ENCODE data around the gene SLC2A13. TPM values are rescaled to one million over a fixed set of nuclear protein-coding genes. Genes with fewer than 3 reads are reported as not detected.

Gene SLC2A13
- 11.0 and 12.9 TPM in 2 replicates for total RNA-seq

- peak; percentile 15 for DNase-seq (ENCODE audit: low read depth)
These were observed at the start of gene SLC2A13 for GRCh38 chr12:40105515-40106201. Gene SLC2A13 (minus strand): TSS chr12:40106081. CDS start chr12:40105808, 273 bp downstream.

- DNase-seq (ENCODE audit: low read depth) = no peak
These were observed 48.5 kb upstream of the SLC2A13 start for GRCh38 chr12:40154381-40154780.

GRCh38 chr12:40153432-40153831 lies 47.6 kb upstream of the SLC2A13 start:
- peak; percentile 40 for DNase-seq (ENCODE audit: low read depth)

- DNase-seq (ENCODE audit: low read depth) = peak; percentile 45
These were observed 47.0 kb upstream of the SLC2A13 start for GRCh38 chr12:40152783-40153383.

- no peak for DNase-seq (ENCODE audit: low read depth)
These were observed 43.9 kb upstream of the SLC2A13 start for GRCh38 chr12:40149673-40150260.

GRCh38 chr12:40146800-40147797 lies 41.2 kb upstream of the SLC2A13 start:
- no peak for DNase-seq (ENCODE audit: low read depth)

GRCh38 chr12:40145896-40146295 lies 40.0 kb upstream of the SLC2A13 start:
- no peak for DNase-seq (ENCODE audit: low read depth)

- no peak for DNase-seq (ENCODE audit: low read depth)
These were observed 38.1 kb upstream of the SLC2A13 start for GRCh38 chr12:40144023-40144422.

GRCh38 chr12:40142001-40142744 lies 36.3 kb upstream of the SLC2A13 start:
- peak; percentile 70 for DNase-seq (ENCODE audit: low read depth)

GRCh38 chr12:40138526-40138925 lies 32.6 kb upstream of the SLC2A13 start:
- no peak for DNase-seq (ENCODE audit: low read depth)

- no peak for DNase-seq (ENCODE audit: low read depth)
These were observed 31.4 kb upstream of the SLC2A13 start for GRCh38 chr12:40137252-40137651.

- no peak for DNase-seq (ENCODE audit: low read depth)
These were observed 21.5 kb upstream of the SLC2A13 start for GRCh38 chr12:40127408-40127807.

GRCh38 chr12:40123496-40123895 lies 17.6 kb upstream of the SLC2A13 start:
- DNase-seq (ENCODE audit: low read depth) = no peak

- no peak for DNase-seq (ENCODE audit: low read depth)
These were observed 17.0 kb upstream of the SLC2A13 start for GRCh38 chr12:40122842-40123241.

- no peak for DNase-seq (ENCODE audit: low read depth)
These were observed 11.9 kb upstream of the SLC2A13 start for GRCh38 chr12:40117818-40118217.

- no peak for DNase-seq (ENCODE audit: low read depth)
These were observed 4.7 kb upstream of the SLC2A13 start for GRCh38 chr12:40110586-40110985.

GRCh38 chr12:40107803-40108620 lies 2.1 kb upstream of the SLC2A13 start:
- DNase-seq (ENCODE audit: low read depth) = no peak

- peak; percentile 57 for DNase-seq (ENCODE audit: low read depth)
These were observed 1.4 kb upstream of the SLC2A13 start for GRCh38 chr12:40107098-40107802.

- DNase-seq (ENCODE audit: low read depth) = no peak
These were observed 774 bp upstream of the SLC2A13 start for GRCh38 chr12:40106655-40107054.

GRCh38 chr12:40106202-40106533 lies 287 bp upstream of the SLC2A13 start:
- no peak for DNase-seq (ENCODE audit: low read depth)
